Fibroblast of lung (primary cell): Measurements from ENCODE around the gene NT5DC4.

Source experiments
- EZH2 ChIP-seq: IDR thresholded peaks from 2 replicates; pipeline ENCODE4 v1.5.1; 2012; ENCODE audit warnings: low read length, control low read depth, mild to moderate bottlenecking; ENCODE audit errors: missing control alignments
- TF ChIP-seq, protein P1 (sequence below), 2 donors: IDR thresholded peaks in 1 of 2; conservative IDR thresholded peaks in 1 of 2; 1 replicate in 1 of 2; 2 replicates in 1 of 2; pipeline ENCODE4 v1.5.1; 2011 to 2012; ENCODE audit warnings: low read length in 2 of 2, control low read depth in 1 of 2, inconsistent platforms in 1 of 2, low read depth in 1 of 2, mild to moderate bottlenecking in 1 of 2

DNA sequence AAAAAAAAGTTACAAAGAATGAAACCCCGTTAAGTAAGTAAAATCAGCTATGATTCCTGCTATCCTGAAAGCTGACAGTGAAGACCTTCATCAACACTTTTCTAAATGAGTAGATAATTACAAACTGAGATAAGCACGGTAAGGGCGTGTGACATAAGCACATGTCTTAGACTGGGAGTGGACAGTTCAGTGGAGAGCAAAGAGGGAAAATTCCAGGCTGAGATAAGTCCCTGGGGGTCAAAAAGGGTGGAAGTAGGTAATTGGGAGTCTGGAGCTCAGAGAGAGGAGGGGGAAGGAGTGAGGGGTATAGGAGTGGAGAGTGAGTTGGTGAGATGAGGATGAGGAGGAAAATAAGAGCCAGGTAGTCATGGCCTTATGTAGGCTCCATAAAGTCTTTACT, 67.8 kb downstream of the NT5DC4 start:
- TF ChIP-seq, protein P1, sequence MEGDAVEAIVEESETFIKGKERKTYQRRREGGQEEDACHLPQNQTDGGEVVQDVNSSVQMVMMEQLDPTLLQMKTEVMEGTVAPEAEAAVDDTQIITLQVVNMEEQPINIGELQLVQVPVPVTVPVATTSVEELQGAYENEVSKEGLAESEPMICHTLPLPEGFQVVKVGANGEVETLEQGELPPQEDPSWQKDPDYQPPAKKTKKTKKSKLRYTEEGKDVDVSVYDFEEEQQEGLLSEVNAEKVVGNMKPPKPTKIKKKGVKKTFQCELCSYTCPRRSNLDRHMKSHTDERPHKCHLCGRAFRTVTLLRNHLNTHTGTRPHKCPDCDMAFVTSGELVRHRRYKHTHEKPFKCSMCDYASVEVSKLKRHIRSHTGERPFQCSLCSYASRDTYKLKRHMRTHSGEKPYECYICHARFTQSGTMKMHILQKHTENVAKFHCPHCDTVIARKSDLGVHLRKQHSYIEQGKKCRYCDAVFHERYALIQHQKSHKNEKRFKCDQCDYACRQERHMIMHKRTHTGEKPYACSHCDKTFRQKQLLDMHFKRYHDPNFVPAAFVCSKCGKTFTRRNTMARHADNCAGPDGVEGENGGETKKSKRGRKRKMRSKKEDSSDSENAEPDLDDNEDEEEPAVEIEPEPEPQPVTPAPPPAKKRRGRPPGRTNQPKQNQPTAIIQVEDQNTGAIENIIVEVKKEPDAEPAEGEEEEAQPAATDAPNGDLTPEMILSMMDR (conservative IDR thresholded peaks at IDR 0.05 in 1 of 2, IDR thresholded peaks at IDR 0.05 in 1 of 2; ENCODE audit: low read depth in 1 of 2, low read length in 2 of 2), result no peak
- TF ChIP-seq EZH2, result no peak
